ENCODE measurements around the gene PPFIA2. TPM values are rescaled to one million over a fixed set of nuclear protein-coding genes. Genes with fewer than 3 reads are reported as not detected.

PPFIA2 gene
- total and polyA plus RNA-seq, 9 of the 15 experiments (the other 6 are each of a cell fraction or from before 2014, with no cell fraction given): not detected

GRCh38 chr12:81778719-81779118, 19.6 kb upstream of the PPFIA2 start:
- H3K4me1 ChIP-seq (replicated peaks in 1 of 2; ENCODE audit: control insufficient read depth in 2 of 2, insufficient read depth in 2 of 2, low read length in 2 of 2): no peaks in the 10 kb centered on the region
- in situ Hi-C loops (cut with MboI) (no loop called here), intact Hi-C loops (cut with micrococcal nuclease) (no loop called here)
- no peak overlapping the region for H3K27ac ChIP-seq (ENCODE audit: extremely low read depth, low read depth, low read length)
- no peak overlapping the region for H2AFZ ChIP-seq (ENCODE audit: low read depth, low read length)
- no peak overlapping the region for H3K4me2 ChIP-seq (ENCODE audit: insufficient read depth, low read length)
- H3K9me3 ChIP-seq (replicated peaks; ENCODE audit: control insufficient read depth, insufficient read depth, low read depth, low read length): no peaks in the 10 kb centered on the region; the same call in 1 of the 2 replicates
- POLR2A ChIA-PET: no interaction called here
- no peak for FAIRE-seq
- no peak overlapping the region for H3K9ac ChIP-seq (ENCODE audit: insufficient read depth in 1 of 2, low read depth in 2 of 2, low read length in 2 of 2)
- no peaks in the 10 kb centered on the region for H3K79me2 ChIP-seq (ENCODE audit: control insufficient read depth, insufficient read depth, low read length)
- no peaks in the 10 kb centered on the region for H4K20me1 ChIP-seq (replicated peaks; ENCODE audit: control insufficient read depth, insufficient read depth, low read length)
- H3K4me3 ChIP-seq: no peak overlapping the region
- 0% methylated on average over 2 of the region's 2 CpGs for WGBS (ENCODE audit: insufficient coverage, low coverage, missing lambda C conversion rate)
- no TSS peak for BruUV-seq (replicated peaks)
- no peak for TF ChIP-seq ZNF23 (CRISPR knock-in tag; IDR thresholded peaks at IDR 0.05)
- no peaks in the 10 kb centered on the region for H3K27me3 ChIP-seq (ENCODE audit: control insufficient read depth in 2 of 2, insufficient read depth in 2 of 2, low read length in 2 of 2)
- CTCF ChIA-PET (ENCODE audit: low intra/inter-chr PET ratio): no interaction called here
- DNase-seq (ENCODE audit: extremely low read depth in 1 of 4, low spot score in 3 of 4): no peak
- H3K9me1 ChIP-seq (ENCODE audit: control insufficient read depth, insufficient read depth, low read length): no peaks in the 10 kb centered on the region
- no peak for ATAC-seq
- H3K36me3 ChIP-seq (ENCODE audit: control insufficient read depth, insufficient read depth, low read length): no peaks in the 10 kb centered on the region

GRCh38 chr12:81758421-81759189, 545 bp downstream of the PPFIA2 start:
- no peaks in the 10 kb centered on the region for H3K4me1 ChIP-seq (replicated peaks in 1 of 2; ENCODE audit: control insufficient read depth in 2 of 2, insufficient read depth in 2 of 2, low read length in 2 of 2)
- DNase-seq (ENCODE audit: extremely low read depth in 1 of 4, low spot score in 3 of 4) (no peak), FAIRE-seq (no peak), ATAC-seq (no peak)
- H3K9me1 ChIP-seq (ENCODE audit: control insufficient read depth, insufficient read depth, low read length): no peaks in the 10 kb centered on the region
- H3K4me2 ChIP-seq (ENCODE audit: insufficient read depth, low read length): no peak overlapping the region
- no peaks in the 10 kb centered on the region for H3K9me3 ChIP-seq (replicated peaks; ENCODE audit: control insufficient read depth, insufficient read depth, low read depth, low read length)
- intact Hi-C loops (cut with micrococcal nuclease): no loop called here
- no peak overlapping the region for H3K9ac ChIP-seq (ENCODE audit: insufficient read depth in 1 of 2, low read depth in 2 of 2, low read length in 2 of 2)
- no peak overlapping the region for H2AFZ ChIP-seq (ENCODE audit: low read depth, low read length)
- WGBS (ENCODE audit: insufficient coverage, low coverage, missing lambda C conversion rate): under 1% methylated on average over 30 of the region's 50 CpGs
- POLR2A ChIA-PET: no interaction called here
- CTCF ChIA-PET (ENCODE audit: low intra/inter-chr PET ratio): no interaction called here
- H4K20me1 ChIP-seq (replicated peaks; ENCODE audit: control insufficient read depth, insufficient read depth, low read length): no peaks in the 10 kb centered on the region
- no peak overlapping the region for H3K4me3 ChIP-seq
- no TSS peak for BruUV-seq (replicated peaks)
- in situ Hi-C loops (cut with MboI): no loop called here
- no peaks in the 10 kb centered on the region for H3K27me3 ChIP-seq (ENCODE audit: control insufficient read depth in 2 of 2, insufficient read depth in 2 of 2, low read length in 2 of 2)
- H3K27ac ChIP-seq (ENCODE audit: extremely low read depth, low read depth, low read length): no peak overlapping the region
- no peaks in the 10 kb centered on the region for H3K79me2 ChIP-seq (ENCODE audit: control insufficient read depth, insufficient read depth, low read length)
- no peaks in the 10 kb centered on the region for H3K36me3 ChIP-seq (ENCODE audit: control insufficient read depth, insufficient read depth, low read length)
- TF ChIP-seq PURB (CRISPR knock-in tag; IDR thresholded peaks at IDR 0.05; ENCODE audit: low read depth) (no peak), CHD4 (IDR thresholded peaks at IDR 0.05; ENCODE audit: insufficient read depth, insufficient replicate concordance, low read depth, low read length, poor library complexity, severe bottlenecking) (no peak), SIN3B (IDR thresholded peaks at IDR 0.05; ENCODE audit: low read depth) (no peak), ZBTB2 (IDR thresholded peaks at IDR 0.05) (no peak), ZBTB11 (CRISPR knock-in tag; IDR thresholded peaks at IDR 0.05) (no peak), HDAC6 (IDR thresholded peaks at IDR 0.05; ENCODE audit: low read depth, low read length) (no peak), ZNF655 (CRISPR knock-in tag; IDR thresholded peaks at IDR 0.05) (no peak)
